H1 (cell line): ENCODE measurements around the gene NHEJ1. TPM values are rescaled to one million over a fixed set of nuclear protein-coding genes. Genes with fewer than 3 reads are reported as not detected.

Experiments
- HDAC6 ChIP-seq: IDR thresholded peaks from one replicate; pipeline ENCODE4 v1.7.1; 2012; ENCODE audit warnings: low read depth, mild to moderate bottlenecking, inconsistent platforms, low read length, moderate library complexity
- polyA plus RNA-seq, 7 experiments: library from polyadenylated mRNA; depleted of rRNA in 3 of 7; stranded (reverse) in 5 of 7; unstranded in 2 of 7; fragments of >200 nt in 5 of 7; fragments of 200-250 nt in 2 of 7; gene quantifications; 1 replicate in 5 of 7; 2 replicates in 1 of 7; 4 replicates in 1 of 7; pipeline versions ENCODE4 v1.2.1 to v1.2.3, GENCODE V29; 2011 to 2013; ENCODE audit warnings: missing spikeins in 2 of 7, mixed read lengths in 2 of 7
- total RNA-seq: library from RNA; stranded (reverse); fragmentation: NEBNext Ultra II Directional; extraction: Animal tissue kit (Norgen Biotek cat#: 25700); gene quantifications from 2 replicates; pipeline ENCODE4 v1.2.1, GENCODE V29; 2021

NHEJ1 gene
- total and polyA plus RNA-seq, 2 of the 8 experiments (the other 6 are each of a cell fraction or from before 2014, with no cell fraction given) = 22.7 to 24.1 TPM

- TF ChIP-seq HDAC6 = no peak
- TF ChIP-seq, all 59 proteins: peak for 0
These were observed 28.9 kb downstream of the NHEJ1 start (continued) for GRCh38 chr2:219131744-219132143.
